ENCODE results near the gene CTNNA1.
A peak's percentile ranks its signal among the peaks of the same experiment; 100 is the strongest.

CTNNA1 gene

GRCh38 chr5:138724470-138725146, 28.6 kb upstream of the CTNNA1 start (continued):
- no peak for TF ChIP-seq GLI2 (tag by site-specific recombination; IDR thresholded peaks at IDR 0.05; ENCODE audit: borderline replicate concordance, low read depth)
- no peak for TF ChIP-seq ZNF214 (tag by site-specific recombination; IDR thresholded peaks at IDR 0.05; ENCODE audit: borderline replicate concordance)
- TF ChIP-seq ZSCAN4 (tag by site-specific recombination; IDR thresholded peaks at IDR 0.05): no peak
- TF ChIP-seq TRIM28 (IDR thresholded peaks at IDR 0.05; ENCODE audit: borderline replicate concordance, low read length): no peak
- TF ChIP-seq, protein P1, sequence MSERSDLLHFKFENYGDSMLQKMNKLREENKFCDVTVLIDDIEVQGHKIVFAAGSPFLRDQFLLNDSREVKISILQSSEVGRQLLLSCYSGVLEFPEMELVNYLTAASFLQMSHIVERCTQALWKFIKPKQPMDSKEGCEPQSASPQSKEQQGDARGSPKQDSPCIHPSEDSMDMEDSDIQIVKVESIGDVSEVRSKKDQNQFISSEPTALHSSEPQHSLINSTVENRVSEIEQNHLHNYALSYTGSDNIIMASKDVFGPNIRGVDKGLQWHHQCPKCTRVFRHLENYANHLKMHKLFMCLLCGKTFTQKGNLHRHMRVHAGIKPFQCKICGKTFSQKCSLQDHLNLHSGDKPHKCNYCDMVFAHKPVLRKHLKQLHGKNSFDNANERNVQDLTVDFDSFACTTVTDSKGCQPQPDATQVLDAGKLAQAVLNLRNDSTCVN (tag by site-specific recombination; optimal IDR thresholded peaks at IDR 0.05): no peak
- no peak for TF ChIP-seq KLF16 (tag by site-specific recombination; IDR thresholded peaks at IDR 0.05)
- TF ChIP-seq ZBTB48 (tag by site-specific recombination; IDR thresholded peaks at IDR 0.05): no peak
- no peak for TF ChIP-seq GLIS2 (tag by site-specific recombination; IDR thresholded peaks at IDR 0.05)
- TF ChIP-seq ZNF560 (tag by site-specific recombination; IDR thresholded peaks at IDR 0.05; ENCODE audit: borderline replicate concordance): no peak
- TF ChIP-seq ZNF707 (tag by site-specific recombination; IDR thresholded peaks at IDR 0.05): no peak
- no peak for TF ChIP-seq ZSCAN23 (tag by site-specific recombination; IDR thresholded peaks at IDR 0.05)

DNA sequence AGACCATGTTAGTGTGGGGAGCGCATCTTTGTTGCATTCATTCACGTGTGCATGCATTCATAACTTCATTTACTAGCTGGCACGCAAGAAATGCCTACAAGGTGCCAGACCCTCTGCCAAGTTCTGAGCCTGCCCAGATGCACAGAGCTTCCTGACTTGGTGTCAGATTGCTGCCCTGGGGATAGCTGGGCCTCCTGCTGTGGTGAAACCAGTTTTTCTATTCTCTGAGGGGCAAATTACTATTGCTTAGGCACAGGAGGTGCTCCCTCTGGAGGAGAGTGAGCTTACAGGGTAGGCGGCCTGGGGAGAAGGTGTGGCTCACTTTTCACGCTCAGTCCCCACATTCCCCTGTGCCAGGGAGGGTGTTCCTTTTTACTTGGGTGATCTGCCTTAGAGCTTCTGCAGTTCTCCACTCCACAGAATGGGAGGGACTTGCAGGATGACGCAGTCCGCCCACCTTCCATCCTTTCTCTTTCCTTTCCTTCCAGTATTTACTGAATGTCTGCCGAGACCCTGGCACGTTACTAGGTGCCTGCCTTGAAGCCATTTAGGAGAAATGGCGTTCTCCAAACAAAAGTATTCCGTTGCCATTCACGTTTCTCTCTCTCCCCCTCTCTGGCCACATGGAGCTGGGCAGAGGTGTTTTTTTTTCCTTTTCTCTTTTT, 27.9 kb upstream of the CTNNA1 start:
- Histone ChIP-seq H3K27ac (ENCODE audit: extremely low read depth, low read depth, low read length) (no peak overlapping the region), H3K4me1 (ENCODE audit: control insufficient read depth, insufficient read depth, low read length) (0 out of 2 replicates have a peak, but pooled peaks cover 2% of the 10 kb centered on the region), H3K9me3 (ENCODE audit: control insufficient read depth, insufficient read depth, low read depth, low read length) (no peaks in the 10 kb centered on the region), H3K36me3 (ENCODE audit: control insufficient read depth in 2 of 2, insufficient read depth in 1 of 2, low read length in 2 of 2) (no peaks in the 10 kb centered on the region), H3K4me3 (ENCODE audit: low read depth, low read length) (no peak overlapping the region)
- ChIA-PET CTCF (interaction anchor here (0.7 to 1.7 kb wide), 7 partner anchors 10 to 85 kb away, joined by 3 to 6 read pairs (median 3); no protein-coding TSS in a partner anchor), POLR2A (no interaction called here)
- TF ChIP-seq ZNF157 (tag by site-specific recombination; IDR thresholded peaks at IDR 0.05) (no peak), HOXA7 (CRISPR knock-in tag; IDR thresholded peaks at IDR 0.05; ENCODE audit: borderline replicate concordance) (no peak), ZNF37A (tag by site-specific recombination; IDR thresholded peaks at IDR 0.05) (no peak), SALL2 (tag by site-specific recombination; IDR thresholded peaks at IDR 0.05; ENCODE audit: borderline replicate concordance) (no peak), SCRT2 (tag by site-specific recombination; IDR thresholded peaks at IDR 0.05) (no peak), ZNF843 (tag by site-specific recombination; IDR thresholded peaks at IDR 0.05) (no peak), REPIN1 (tag by site-specific recombination; IDR thresholded peaks at IDR 0.05; ENCODE audit: low read depth) (no peak), ZFP69B (tag by site-specific recombination; IDR thresholded peaks at IDR 0.05) (no peak), MZF1 (tag by site-specific recombination; IDR thresholded peaks at IDR 0.05; ENCODE audit: borderline replicate concordance) (peak; percentile 74; the same call in 1 of the 2 replicates), EGR2 (tag by site-specific recombination; IDR thresholded peaks at IDR 0.05; ENCODE audit: low read depth) (peak; percentile 33; the same call in 1 of the 2 replicates), ZNF549 (tag by site-specific recombination; IDR thresholded peaks at IDR 0.05) (no peak), ZNF366 (tag by site-specific recombination; conservative IDR thresholded peaks at IDR 0.05) (peak; percentile 55), ZBTB17 (tag by site-specific recombination; IDR thresholded peaks at IDR 0.05) (peak; percentile 44; the same call in 1 of the 2 replicates), KLF7 (tag by site-specific recombination; IDR thresholded peaks at IDR 0.05; ENCODE audit: borderline replicate concordance) (no peak), SCRT1 (tag by site-specific recombination; IDR thresholded peaks at IDR 0.05; ENCODE audit: borderline replicate concordance) (no peak), ZNF416 (tag by site-specific recombination; IDR thresholded peaks at IDR 0.05) (no peak), ZNF660 (tag by site-specific recombination; IDR thresholded peaks at IDR 0.05) (peak; percentile 71; the same call in 1 of the 2 replicates)
- TF ChIP-seq, protein P2, sequence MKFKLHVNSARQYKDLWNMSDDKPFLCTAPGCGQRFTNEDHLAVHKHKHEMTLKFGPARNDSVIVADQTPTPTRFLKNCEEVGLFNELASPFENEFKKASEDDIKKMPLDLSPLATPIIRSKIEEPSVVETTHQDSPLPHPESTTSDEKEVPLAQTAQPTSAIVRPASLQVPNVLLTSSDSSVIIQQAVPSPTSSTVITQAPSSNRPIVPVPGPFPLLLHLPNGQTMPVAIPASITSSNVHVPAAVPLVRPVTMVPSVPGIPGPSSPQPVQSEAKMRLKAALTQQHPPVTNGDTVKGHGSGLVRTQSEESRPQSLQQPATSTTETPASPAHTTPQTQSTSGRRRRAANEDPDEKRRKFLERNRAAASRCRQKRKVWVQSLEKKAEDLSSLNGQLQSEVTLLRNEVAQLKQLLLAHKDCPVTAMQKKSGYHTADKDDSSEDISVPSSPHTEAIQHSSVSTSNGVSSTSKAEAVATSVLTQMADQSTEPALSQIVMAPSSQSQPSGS (tag by site-specific recombination; IDR thresholded peaks at IDR 0.05; ENCODE audit: low read depth): no peak
- TF ChIP-seq, protein P3, sequence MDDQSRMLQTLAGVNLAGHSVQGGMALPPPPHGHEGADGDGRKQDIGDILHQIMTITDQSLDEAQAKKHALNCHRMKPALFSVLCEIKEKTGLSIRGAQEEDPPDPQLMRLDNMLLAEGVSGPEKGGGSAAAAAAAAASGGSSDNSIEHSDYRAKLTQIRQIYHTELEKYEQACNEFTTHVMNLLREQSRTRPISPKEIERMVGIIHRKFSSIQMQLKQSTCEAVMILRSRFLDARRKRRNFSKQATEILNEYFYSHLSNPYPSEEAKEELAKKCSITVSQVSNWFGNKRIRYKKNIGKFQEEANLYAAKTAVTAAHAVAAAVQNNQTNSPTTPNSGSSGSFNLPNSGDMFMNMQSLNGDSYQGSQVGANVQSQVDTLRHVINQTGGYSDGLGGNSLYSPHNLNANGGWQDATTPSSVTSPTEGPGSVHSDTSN (CRISPR knock-in tag; IDR thresholded peaks at IDR 0.05): no peak
- TF ChIP-seq, protein P4, sequence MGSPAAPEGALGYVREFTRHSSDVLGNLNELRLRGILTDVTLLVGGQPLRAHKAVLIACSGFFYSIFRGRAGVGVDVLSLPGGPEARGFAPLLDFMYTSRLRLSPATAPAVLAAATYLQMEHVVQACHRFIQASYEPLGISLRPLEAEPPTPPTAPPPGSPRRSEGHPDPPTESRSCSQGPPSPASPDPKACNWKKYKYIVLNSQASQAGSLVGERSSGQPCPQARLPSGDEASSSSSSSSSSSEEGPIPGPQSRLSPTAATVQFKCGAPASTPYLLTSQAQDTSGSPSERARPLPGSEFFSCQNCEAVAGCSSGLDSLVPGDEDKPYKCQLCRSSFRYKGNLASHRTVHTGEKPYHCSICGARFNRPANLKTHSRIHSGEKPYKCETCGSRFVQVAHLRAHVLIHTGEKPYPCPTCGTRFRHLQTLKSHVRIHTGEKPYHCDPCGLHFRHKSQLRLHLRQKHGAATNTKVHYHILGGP (tag by site-specific recombination; IDR thresholded peaks at IDR 0.05): no peak

All from HEK293 (cell line).